Activated naive CD4-positive, alpha-beta T cell treated with anti-CD3 and anti-CD28 coated beads, Interleukin-2, amount 10 ng/mL, durations not matched to agents 7 days and 5 days (primary cell): Measurements from ENCODE around the gene C6orf89.
A peak's percentile ranks its signal among the peaks of the same experiment; 100 is the strongest.

Source experiments
- CTCF ChIA-PET: fragments of 350-600 bp; sonication (Branson Sonifier 250); formaldehyde crosslinking; loops from one replicate; lab custom pipeline; 2021; ENCODE audit warnings: antibody characterized with exemption; lab: Charles Lee
- DNase-seq: peaks from one replicate; pipeline ENCODE4 v3.0.0-alpha.2; 2020
- H3K27ac Mint-ChIP-seq: one replicate; pipeline ENCODE4 v1.8.0; 2021; ENCODE audit warnings: mild to moderate bottlenecking, moderate library complexity, mixed read lengths
- H3K27me3 Mint-ChIP-seq: one replicate; pipeline ENCODE4 v1.8.0; 2021; ENCODE audit warnings: mild to moderate bottlenecking, mixed read lengths
- H3K36me3 Mint-ChIP-seq: one replicate; pipeline ENCODE4 v1.8.0; 2021; ENCODE audit warnings: mixed read lengths
- H3K4me1 Mint-ChIP-seq: one replicate; pipeline ENCODE4 v1.8.0; 2021; ENCODE audit warnings: mixed read lengths
- H3K4me3 Mint-ChIP-seq: one replicate; pipeline ENCODE4 v1.8.0; 2021; ENCODE audit warnings: mild to moderate bottlenecking, moderate library complexity, mixed read lengths
- H3K9me3 Mint-ChIP-seq: one replicate; pipeline ENCODE4 v1.8.0; 2021; ENCODE audit warnings: mixed read lengths

C6orf89 gene

DNA sequence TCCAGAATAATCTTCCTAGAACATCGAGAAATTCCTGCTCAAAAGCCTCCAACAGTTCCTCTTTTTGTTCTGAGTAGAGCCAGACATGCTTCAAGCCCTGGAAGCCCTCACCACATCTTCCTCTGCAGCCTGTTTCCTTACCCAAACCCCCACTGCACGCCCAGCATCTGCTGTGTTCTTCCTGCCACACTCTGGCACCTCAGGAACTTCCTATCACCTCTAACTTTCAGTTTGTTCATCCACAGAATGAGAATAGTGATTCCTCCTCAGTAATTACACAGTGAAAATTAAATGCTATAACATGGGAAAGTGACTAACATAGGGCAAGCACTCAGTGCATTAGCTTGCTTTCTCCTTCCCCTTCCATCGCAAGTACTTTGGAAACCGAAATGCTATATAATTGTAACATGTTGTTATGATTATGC lies 26.3 kb downstream of the C6orf89 start:
- CTCF ChIA-PET = interaction anchor here (0.8 to 2.6 kb wide), 5 partner anchors 22 to 106 kb away, joined by 3 to 10 read pairs (median 4); no protein-coding TSS in a partner anchor
- DNase-seq = peak; percentile 59
- peak overlapping the region; percentile 64 for H3K4me3 Mint-ChIP-seq
- peaks cover 70% of the 10 kb centered on the region for H3K4me1 Mint-ChIP-seq
- peak overlapping the region; percentile 93 for H3K27ac Mint-ChIP-seq
- peaks cover 59% of the 10 kb centered on the region for H3K36me3 Mint-ChIP-seq
- H3K27me3 Mint-ChIP-seq = no peaks in the 10 kb centered on the region
- no peaks in the 10 kb centered on the region for H3K9me3 Mint-ChIP-seq

DNA sequence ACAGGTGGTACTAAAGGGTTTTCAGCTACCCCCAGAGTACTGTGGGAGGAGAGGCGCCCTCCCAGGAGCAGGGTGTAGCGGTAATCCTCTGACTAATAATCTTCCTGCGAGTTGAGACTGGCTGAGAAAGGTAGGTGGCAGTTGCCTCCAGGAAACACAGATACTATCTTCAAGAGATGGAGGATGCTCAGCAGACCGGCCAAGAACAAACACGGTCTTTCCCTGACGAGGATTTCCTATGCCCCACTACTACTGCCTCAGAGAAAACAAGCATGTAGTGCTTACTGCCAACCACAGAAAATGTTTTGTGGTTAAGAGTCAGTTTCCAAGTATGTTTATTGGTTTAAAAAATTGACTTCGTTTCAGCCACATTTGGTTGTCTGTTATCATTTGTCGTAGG lies 26.8 kb downstream of the C6orf89 start:
- no peaks in the 10 kb centered on the region for H3K27me3 Mint-ChIP-seq
- H3K27ac Mint-ChIP-seq = peak overlapping the region; percentile 93
- no peaks in the 10 kb centered on the region for H3K9me3 Mint-ChIP-seq
- H3K4me3 Mint-ChIP-seq = peak overlapping the region; percentile 64
- peaks cover 67% of the 10 kb centered on the region for H3K4me1 Mint-ChIP-seq
- H3K36me3 Mint-ChIP-seq = peaks cover 62% of the 10 kb centered on the region
- CTCF ChIA-PET = interaction anchor here (0.8 to 2.6 kb wide), 5 partner anchors 23 to 105 kb away, joined by 3 to 10 read pairs (median 4); no protein-coding TSS in a partner anchor
- peak; percentile 78 for DNase-seq

DNA sequence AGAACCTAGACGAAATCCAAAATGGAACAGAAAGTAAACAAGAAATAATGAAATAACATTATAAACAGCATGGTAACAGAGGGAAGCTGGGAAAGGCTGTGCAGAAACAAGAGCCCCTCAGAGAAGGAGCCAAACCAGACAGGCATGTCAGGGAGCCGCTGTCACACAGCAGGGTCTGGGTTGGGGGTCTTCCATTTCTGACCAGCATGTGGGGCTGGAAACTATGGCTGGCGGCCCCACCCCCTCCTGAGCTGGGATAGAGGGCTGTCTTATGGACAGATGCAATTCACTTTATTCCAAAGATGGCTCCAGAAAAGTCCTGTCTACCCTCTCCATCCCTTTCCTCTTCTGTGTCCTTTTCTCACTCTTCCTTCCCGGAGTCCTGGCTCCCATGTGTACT lies 27.3 kb downstream of the C6orf89 start:
- no peaks in the 10 kb centered on the region for H3K27me3 Mint-ChIP-seq

DNA sequence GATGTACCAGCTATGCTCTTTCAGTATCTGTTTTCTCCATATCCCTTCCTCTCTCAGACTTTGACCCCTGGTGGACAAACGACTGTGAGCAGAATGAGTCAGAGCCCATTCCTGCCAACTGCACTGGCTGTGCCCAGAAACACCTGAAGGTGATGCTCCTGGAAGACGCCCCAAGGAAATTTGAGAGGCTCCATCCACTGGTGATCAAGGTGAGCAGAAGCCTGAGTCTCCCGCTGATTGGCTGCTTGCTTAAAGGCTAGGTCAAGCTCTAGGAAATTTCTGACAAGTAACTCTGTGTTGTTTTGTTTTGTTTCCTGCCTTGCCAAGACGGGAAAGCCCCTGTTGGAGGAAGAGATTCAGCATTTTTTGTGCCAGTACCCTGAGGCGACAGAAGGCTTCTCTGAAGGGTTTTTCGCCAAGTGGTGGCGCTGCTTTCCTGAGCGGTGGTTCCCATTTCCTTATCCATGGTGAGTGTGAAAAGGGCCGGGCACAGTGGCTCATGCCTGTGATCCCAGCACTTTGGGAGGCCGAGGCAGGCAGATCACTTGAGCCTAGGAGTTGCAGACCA lies 28.6 kb downstream of the C6orf89 start:
- DNase-seq = peak; percentile 46
- no peaks in the 10 kb centered on the region for H3K27me3 Mint-ChIP-seq
- no peak overlapping the region for H3K4me3 Mint-ChIP-seq
- H3K9me3 Mint-ChIP-seq = no peaks in the 10 kb centered on the region
- H3K4me1 Mint-ChIP-seq = peaks cover 57% of the 10 kb centered on the region
- peaks cover 59% of the 10 kb centered on the region for H3K36me3 Mint-ChIP-seq
- peak overlapping the region; percentile 93 for H3K27ac Mint-ChIP-seq
- CTCF ChIA-PET = interaction anchor here (0.7 to 3.7 kb wide), 19 partner anchors 9 to 310 kb away, joined by 3 to 14 read pairs (median 4); partner anchors contain the start of gene C6orf89

More for the DNA sequence above, 27.3 kb downstream of the C6orf89 start:
- H3K9me3 Mint-ChIP-seq = no peaks in the 10 kb centered on the region
- CTCF ChIA-PET = interaction anchor here (1.2 to 3.7 kb wide), 12 partner anchors 11 to 311 kb away, joined by 3 to 14 read pairs (median 6); no protein-coding TSS in a partner anchor
- peaks cover 60% of the 10 kb centered on the region for H3K36me3 Mint-ChIP-seq
- H3K4me3 Mint-ChIP-seq = peak overlapping the region; percentile 64
- peak overlapping the region; percentile 93 for H3K27ac Mint-ChIP-seq
- peaks cover 62% of the 10 kb centered on the region for H3K4me1 Mint-ChIP-seq
- peak; percentile 34 for DNase-seq

DNA sequence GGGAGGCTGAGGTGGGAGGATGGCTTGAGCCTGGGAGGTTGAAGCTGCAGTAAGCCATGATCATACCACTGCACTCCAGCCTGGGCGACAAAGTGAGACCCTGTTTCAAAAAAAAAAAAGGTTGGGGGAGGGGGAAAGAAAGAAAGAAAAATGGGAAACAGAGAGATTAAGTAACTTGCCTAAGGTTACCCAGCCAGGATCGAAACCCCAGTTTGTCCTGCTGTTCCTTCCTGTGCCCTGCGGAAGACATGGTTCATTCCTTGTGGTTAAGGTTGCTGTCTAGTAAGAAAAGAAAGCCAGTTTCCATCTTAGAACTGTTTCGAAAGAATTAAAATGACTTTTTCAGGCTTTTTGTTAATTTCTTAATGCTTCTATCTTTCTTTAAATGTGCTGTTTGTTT lies 29.8 kb downstream of the C6orf89 start:
- Mint-ChIP-seq H3K4me1 (peaks cover 52% of the 10 kb centered on the region), H3K9me3 (no peaks in the 10 kb centered on the region), H3K4me3 (no peak overlapping the region), H3K27me3 (no peaks in the 10 kb centered on the region), H3K36me3 (peaks cover 62% of the 10 kb centered on the region), H3K27ac (no peak overlapping the region)
- DNase-seq = no peak
- CTCF ChIA-PET = interaction anchor here (1.1 to 3.7 kb wide), 4 partner anchors 8 to 103 kb away, joined by 3 to 14 read pairs (median 9); partner anchors contain the start of gene C6orf89

DNA sequence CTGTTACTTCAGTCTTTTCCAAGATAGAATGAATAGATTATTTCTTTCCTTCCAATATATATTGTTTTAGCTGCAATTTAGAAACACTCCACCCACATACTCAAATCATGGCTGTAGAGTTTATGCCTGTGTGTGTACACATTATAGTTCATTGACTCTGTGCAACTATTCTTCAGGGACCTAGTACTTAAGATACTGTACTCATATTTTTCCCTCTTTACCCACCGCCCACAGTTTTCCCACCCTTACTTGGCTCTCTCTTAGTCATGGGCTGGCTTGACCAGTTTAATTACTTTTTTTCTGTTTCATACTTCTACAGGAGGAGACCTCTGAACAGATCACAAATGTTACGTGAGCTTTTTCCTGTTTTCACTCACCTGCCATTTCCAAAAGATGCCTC lies 30.4 kb downstream of the C6orf89 start:
- H3K36me3 Mint-ChIP-seq = peaks cover 64% of the 10 kb centered on the region
- CTCF ChIA-PET = interaction anchor here (1.5 to 3.7 kb wide), 2 partner anchors 7 to 102 kb away, joined by 6 to 14 read pairs; no protein-coding TSS in a partner anchor
- no peak for DNase-seq
- H3K27me3 Mint-ChIP-seq = no peaks in the 10 kb centered on the region
- H3K27ac Mint-ChIP-seq = no peak overlapping the region
- no peaks in the 10 kb centered on the region for H3K9me3 Mint-ChIP-seq
- peaks cover 47% of the 10 kb centered on the region for H3K4me1 Mint-ChIP-seq
- no peak overlapping the region for H3K4me3 Mint-ChIP-seq

DNA sequence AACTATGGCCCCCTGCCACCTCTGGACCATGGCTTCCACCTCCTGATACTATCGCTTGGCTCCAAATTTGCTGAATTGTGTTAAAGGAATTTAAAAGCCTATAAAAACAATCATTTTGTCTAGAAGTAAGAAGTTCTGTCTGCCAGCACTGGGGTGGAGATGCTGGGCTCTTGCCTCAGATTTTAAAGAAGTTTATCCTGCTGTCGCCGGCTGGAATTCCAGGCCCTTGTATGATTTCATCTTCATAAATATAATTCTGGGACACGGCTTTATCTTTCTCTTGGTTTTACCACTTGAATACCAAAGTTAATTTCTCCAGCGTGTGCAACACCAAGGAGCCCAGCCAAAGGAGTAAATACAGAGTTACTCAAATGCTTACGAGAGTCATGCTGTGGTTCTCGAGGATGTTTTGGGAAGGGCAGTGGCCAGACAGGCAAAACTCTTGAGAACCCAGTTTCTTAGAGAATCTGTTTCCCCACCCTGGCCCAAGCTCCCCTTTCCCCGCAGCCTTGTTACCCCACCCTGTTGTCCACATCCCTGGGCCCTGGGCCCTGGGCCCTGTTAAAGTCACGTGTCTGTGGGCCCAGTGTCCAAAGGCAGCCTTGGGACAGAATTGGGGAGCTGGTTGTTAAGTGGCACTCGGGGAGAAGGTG lies 31.9 kb downstream of the C6orf89 start:
- H3K27ac Mint-ChIP-seq = no peak overlapping the region
- no peaks in the 10 kb centered on the region for H3K9me3 Mint-ChIP-seq
- H3K4me1 Mint-ChIP-seq = peaks cover 34% of the 10 kb centered on the region
- no peak overlapping the region for H3K4me3 Mint-ChIP-seq
- DNase-seq = no peak
- H3K27me3 Mint-ChIP-seq = no peaks in the 10 kb centered on the region
- CTCF ChIA-PET = interaction anchor here (1.4 kb wide), 1 partner anchor 100 kb away, joined by 4 read pairs; no protein-coding TSS in a partner anchor
- peaks cover 61% of the 10 kb centered on the region for H3K36me3 Mint-ChIP-seq

DNA sequence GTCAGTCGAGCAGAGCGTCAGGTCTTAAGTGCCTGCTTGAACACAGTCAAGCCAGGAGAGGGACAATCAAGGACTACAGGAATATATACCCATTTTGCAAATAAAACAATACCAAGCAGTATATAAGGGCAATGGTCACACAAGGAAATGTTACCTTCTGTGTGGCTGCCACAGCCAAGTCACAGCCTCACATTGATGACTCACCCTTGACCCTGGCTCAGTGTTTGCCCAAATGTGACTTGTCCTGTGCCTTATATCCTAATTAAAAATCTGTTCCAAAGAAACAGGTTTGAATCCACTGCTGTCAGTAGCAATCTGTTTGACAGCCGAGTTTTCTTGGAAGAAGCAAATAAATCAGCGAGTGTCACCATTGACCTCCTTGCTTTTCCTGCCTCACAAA lies 34.3 kb downstream of the C6orf89 start:
- Mint-ChIP-seq H3K27ac (no peak overlapping the region), H3K36me3 (peaks cover 62% of the 10 kb centered on the region), H3K27me3 (no peaks in the 10 kb centered on the region), H3K4me3 (no peak overlapping the region), H3K4me1 (peaks cover 29% of the 10 kb centered on the region), H3K9me3 (no peaks in the 10 kb centered on the region)
- CTCF ChIA-PET = no interaction called here
- DNase-seq = no peak

DNA sequence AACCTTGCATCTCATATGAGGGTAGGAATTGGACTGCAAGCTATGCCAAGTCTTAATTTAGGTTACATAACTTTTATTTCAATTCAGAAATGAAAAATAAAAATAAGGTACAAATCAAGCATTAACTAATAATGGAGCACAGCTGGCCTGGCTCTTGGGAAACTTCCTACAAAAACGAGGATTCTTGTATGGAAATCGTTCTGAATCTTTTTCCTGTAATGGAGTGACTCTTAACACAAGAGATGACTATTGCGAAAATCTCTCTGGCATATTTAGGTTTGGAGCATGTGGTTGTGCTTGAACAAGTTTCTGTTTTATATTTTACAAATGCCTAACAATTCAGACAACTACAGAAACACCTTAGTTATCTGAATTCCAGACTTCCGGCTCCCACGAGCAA lies 34.8 kb downstream of the C6orf89 start:
- Mint-ChIP-seq H3K4me3 (no peak overlapping the region), H3K27ac (no peak overlapping the region), H3K9me3 (no peaks in the 10 kb centered on the region), H3K27me3 (no peaks in the 10 kb centered on the region), H3K36me3 (peaks cover 62% of the 10 kb centered on the region), H3K4me1 (peaks cover 31% of the 10 kb centered on the region)
- CTCF ChIA-PET = no interaction called here
- no peak for DNase-seq

DNA sequence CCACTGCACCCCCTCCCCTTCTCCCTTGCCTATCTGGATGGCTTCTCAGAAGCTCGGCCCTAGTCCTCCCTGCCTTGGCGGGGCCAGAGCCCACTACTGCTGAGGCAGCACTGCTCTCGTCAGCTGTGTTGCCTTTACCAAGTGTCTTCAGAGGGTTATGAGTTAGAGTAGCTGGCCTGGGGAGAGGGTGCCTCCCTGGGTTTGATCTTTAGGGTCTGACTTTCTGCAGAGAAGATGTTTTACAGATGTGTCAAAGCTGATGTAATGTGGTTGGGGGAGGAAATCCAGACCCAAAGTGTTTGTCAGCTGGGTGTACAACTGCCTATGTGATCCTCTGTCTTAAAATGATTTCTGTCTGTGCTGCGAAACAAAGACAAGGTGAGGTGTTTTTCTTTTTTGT lies 38.4 kb downstream of the C6orf89 start:
- Mint-ChIP-seq H3K27ac (peak overlapping the region; percentile 53), H3K4me3 (no peak overlapping the region)

DNA sequence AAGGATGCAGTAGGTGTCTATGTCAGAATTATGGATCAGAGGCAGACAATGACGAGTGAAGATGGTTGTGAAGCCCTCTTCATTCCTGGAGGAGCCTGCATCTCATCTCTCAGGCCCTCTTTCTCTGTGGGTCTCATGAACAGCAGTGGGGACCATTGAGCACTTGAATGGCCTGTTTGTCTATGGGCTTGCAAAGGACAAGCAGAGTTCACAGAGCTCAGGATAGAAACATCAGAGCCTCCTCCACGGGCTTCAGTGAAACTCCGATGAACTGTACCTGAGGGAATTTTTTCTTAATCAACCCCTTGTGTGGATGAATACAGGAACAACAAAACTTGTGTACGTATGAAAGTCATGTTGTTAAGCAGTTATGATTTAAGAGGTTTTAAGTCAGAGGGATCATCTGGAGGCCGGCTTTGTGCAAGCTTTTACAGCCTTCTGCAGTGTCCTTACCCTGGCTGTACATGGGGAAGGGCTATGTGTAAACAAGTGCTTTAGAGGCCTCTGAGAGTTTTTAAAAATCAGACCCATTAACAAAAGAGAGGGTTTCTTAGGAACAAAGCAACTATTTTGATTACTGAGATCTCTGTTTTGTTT lies 39.1 kb downstream of the C6orf89 start:
- CTCF ChIA-PET = interaction anchor here (0.8 to 3.4 kb wide), 3 partner anchors 10 to 73 kb away, joined by 3 to 14 read pairs (median 4); no protein-coding TSS in a partner anchor
- Mint-ChIP-seq H3K36me3 (peaks cover 37% of the 10 kb centered on the region), H3K4me3 (no peak overlapping the region), H3K4me1 (peaks cover 29% of the 10 kb centered on the region), H3K9me3 (no peaks in the 10 kb centered on the region), H3K27ac (peak overlapping the region; percentile 55), H3K27me3 (no peaks in the 10 kb centered on the region)
- no peak for DNase-seq

More for the DNA sequence above, 38.4 kb downstream of the C6orf89 start:
- no peak for DNase-seq
- CTCF ChIA-PET = interaction anchor here (0.8 to 3.4 kb wide), 3 partner anchors 9 to 73 kb away, joined by 3 to 14 read pairs (median 4); no protein-coding TSS in a partner anchor
- Mint-ChIP-seq H3K36me3 (peaks cover 44% of the 10 kb centered on the region), H3K27me3 (no peaks in the 10 kb centered on the region), H3K9me3 (no peaks in the 10 kb centered on the region), H3K4me1 (peaks cover 29% of the 10 kb centered on the region)

DNA sequence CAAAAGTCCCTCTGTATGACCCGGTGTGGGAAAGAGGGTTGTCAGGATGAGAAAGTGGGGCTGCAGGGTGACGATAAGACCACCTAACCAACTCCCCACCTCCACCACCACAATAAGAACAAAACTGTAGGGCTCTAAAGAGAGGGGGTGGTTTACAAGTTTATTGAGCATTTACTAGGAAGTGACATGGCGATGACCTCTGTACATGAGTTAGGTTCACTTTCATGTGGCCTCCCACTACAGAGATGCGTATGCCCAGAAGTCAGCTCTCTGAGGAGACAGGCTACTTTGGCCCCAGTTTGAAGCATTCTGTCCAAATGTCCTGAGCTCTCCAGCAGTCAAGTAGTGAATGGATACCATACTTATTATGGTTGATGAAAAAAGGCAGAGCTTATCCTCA lies 40.1 kb downstream of the C6orf89 start:
- no peak for DNase-seq
- Mint-ChIP-seq H3K27ac (no peak overlapping the region), H3K4me1 (peaks cover 29% of the 10 kb centered on the region), H3K27me3 (peaks cover 3% of the 10 kb centered on the region), H3K4me3 (no peak overlapping the region), H3K36me3 (peaks cover 30% of the 10 kb centered on the region), H3K9me3 (no peaks in the 10 kb centered on the region)
- CTCF ChIA-PET = interaction anchor here (0.9 kb wide), 1 partner anchor 21 kb away, joined by 3 read pairs; no protein-coding TSS in a partner anchor

DNA sequence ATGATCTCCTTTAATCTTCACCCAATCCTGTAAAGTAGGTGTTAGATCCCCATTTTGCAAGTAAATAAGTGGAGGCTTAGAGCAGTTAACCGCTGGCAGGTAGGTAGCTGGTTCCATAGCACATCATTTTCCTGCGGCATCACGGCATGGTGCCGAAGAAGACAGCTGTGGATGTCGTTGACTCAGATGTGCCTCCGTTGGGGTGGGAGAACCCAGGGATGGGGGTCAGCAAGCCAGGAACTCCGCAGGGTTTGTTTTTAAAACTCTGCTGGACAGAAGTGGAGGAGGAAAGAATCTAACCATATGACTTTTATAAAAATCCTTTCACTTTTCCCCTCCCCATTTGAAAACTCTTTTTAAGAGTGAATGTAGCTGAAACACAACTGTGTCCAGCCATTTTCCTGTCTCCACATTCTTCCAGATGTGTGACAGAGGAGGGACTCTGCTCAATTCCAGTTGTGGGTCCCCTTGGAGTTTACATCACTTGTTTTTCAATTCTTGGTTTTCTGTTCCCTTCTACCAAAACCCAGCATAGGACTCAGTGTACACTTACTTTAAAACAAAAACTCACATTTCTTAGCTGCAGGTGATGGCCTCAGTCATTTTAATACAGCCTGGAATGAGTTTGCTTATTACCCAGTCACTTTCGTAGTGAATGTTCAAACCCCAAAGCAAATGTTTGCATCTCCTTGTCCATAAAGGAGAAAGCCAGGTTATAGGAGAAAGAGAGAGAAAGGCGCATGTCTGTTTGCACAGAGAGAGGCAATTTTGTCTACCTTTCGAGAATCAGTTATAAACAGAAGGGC lies 41.2 kb downstream of the C6orf89 start:
- Mint-ChIP-seq H3K36me3 (peaks cover 24% of the 10 kb centered on the region), H3K27ac (no peak overlapping the region), H3K27me3 (peaks cover 3% of the 10 kb centered on the region), H3K4me3 (no peak overlapping the region), H3K4me1 (peaks cover 29% of the 10 kb centered on the region), H3K9me3 (no peaks in the 10 kb centered on the region)
- CTCF ChIA-PET = interaction anchor here (0.6 kb wide), 1 partner anchor 91 kb away, joined by 3 read pairs; no protein-coding TSS in a partner anchor
- no peak for DNase-seq
